GM18526 (cell line): ENCODE results near the gene HOXD10.

Experiments
- POLR2A ChIP-seq: IDR thresholded peaks from 3 replicates; pipeline ENCODE4 v1.6.1; 2011; ENCODE audit not compliant: insufficient read length; ENCODE audit errors: extremely low read depth

HOXD10 gene

GRCh38 chr2:176114930-176115625 is 1.5 kb upstream of the HOXD10 start:
- TF ChIP-seq POLR2A: no peak

DNA sequence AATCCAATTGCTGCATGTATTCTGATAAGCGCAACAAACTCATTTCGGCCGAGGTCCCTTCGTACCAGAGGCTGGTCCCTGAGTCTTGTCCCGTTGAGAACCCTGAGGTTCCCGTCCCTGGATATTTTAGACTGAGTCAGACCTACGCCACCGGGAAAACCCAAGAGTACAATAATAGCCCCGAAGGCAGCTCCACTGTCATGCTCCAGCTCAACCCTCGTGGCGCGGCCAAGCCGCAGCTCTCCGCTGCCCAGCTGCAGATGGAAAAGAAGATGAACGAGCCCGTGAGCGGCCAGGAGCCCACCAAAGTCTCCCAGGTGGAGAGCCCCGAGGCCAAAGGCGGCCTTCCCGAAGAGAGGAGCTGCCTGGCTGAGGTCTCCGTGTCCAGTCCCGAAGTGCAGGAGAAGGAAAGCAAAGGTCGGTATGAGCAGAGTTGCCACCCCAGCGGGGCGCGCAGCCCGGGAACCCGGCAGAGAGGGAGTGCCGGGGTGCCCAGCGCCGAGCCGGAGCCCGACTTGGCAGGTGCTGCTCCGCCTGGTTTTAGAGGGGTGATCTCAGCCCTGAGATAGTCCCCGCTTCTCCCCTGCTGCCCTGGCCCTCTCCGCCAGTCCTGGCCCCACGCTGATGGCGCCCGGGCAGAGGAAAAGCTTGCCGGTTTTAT is 714 bp downstream of the HOXD10 start:
- TF ChIP-seq POLR2A: no peak

GRCh38 chr2:176117823-176118371 is 1.3 kb downstream of the HOXD10 start:
- TF ChIP-seq POLR2A: no peak

DNA sequence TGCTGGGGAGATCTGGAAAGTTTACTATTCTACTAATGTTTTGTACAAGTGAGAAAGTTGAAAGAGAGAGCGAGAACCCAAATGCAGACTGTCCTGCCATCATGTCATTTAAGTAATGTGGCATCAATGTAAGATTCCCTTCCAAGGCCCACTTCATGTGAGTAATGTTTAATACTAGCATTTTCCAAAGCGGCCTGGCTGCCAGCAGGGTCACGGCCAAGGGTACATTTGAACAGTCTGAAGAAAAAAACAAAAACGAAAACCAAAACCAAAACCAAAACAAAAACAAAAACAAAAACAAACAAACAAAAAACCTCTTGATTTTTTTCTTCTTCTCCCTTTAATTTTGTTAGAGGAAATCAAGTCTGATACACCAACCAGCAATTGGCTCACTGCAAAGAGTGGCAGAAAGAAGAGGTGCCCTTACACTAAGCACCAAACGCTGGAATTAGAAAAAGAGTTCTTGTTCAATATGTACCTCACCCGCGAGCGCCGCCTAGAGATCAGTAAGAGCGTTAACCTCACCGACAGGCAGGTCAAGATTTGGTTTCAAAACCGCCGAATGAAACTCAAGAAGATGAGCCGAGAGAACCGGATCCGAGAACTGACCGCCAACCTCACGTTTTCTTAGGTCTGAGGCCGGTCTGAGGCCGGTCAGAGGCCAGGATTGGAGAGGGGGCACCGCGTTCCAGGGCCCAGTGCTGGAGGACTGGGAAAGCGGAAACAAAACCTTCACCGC is 2.2 kb downstream of the HOXD10 start:
- TF ChIP-seq POLR2A: no peak

DNA sequence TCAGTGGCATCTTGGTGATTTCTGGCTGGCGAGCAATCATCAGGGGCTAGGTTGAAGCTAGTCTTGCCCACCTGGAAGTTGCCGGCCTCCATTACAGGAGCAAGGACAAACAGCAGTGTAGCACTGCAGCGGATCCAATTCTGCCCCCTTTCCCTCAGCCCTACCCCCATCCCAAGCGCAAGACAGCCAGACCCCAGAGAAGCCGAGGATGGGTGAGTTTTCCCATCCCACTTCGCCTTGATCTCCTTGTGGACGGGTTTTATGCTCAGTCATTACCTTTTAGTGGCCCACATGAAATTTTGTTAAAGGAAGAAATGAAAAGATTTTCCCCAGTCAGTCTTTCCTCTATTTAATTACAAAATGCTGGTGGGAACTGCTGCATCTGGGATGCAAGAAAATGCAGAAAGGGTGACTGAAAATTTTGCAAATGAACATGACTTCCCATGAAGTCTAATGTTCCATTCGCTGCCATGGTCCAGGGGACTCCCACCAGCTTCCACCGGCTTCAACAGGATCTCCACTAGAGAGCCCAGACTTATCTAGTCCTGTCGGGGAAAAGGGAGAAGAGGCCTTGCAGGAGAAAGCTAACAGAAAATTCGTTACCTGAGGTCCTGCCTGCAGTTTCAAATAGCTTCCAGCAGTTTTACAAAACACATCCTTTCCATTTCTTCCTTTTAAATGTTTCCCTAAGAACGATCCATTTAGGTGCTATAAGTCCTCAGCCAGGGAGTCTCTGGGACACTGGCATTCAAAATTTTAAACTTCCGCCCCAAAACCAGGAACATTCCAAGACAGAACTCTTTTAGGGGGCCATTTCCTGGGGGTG is 4.0 kb downstream of the HOXD10 start:
- no peak for TF ChIP-seq POLR2A

- TF ChIP-seq POLR2A: no peak
Observed at GRCh38 chr2:176121190-176122051, 4.8 kb downstream of the HOXD10 start.

DNA sequence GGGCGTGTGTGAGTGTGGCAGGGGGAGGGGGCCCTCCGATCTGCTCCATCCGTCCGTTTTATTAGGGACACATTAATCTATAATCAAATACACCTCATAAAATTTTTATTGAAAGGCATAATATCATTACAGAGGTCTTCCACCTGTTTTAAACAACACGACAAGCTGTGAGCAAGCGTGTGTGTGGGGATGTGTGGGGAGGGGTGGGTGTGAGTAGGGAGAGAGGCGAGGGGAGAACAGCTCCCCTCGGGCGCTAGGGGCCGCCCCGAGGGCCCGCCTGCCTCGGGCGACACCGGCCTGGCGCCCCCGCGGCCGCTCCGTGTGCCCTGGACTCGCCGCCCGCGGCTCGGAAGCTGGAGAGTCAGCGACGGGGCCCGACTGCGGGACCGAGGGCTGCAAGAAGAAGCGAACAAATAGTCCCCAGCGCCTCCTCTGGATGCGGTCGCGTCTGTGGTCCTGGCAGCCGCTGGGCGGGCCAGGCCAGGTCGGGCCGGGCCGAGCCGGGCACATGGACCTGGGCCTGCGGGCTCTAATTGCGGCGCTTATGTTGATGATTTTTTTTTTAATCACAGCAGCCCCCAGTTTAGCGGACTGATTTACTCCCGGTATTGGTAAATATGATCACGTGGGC is 5.6 kb downstream of the HOXD10 start:
- no peak for TF ChIP-seq POLR2A

GRCh38 chr2:176122683-176123410 is 6.3 kb downstream of the HOXD10 start, which contains the start of gene HOXD9:
HOXD9 (plus strand) TSS chr2:176122719; CDS start chr2:176122769, 50 bp downstream.
- TF ChIP-seq POLR2A: no peak

DNA sequence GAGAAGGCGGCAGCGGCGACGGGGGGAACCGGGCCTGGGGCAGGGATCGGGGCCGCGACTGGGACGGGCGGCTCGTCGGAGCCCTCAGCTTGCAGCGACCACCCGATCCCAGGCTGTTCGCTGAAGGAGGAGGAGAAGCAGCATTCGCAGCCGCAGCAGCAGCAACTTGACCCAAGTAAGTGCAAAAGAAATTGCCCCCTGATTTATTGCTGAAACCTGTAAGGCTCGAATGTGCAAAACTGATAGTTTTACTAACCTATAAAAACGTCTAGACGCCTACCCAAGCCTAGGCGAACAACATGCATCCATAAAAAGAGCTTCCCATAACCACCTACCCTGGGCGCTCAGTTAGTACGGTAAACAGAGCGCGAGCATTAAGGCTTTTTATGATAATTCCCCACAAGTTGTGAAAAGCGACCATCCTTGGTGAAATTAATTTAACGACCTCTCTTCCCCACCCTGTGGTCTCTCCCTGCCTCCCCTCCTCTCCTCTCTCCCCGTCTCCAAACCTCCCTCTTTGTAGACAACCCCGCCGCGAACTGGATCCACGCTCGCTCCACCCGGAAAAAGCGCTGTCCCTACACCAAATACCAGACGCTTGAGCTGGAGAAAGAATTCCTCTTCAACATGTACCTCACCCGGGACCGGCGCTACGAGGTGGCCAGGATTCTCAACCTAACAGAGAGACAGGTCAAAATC is 7.0 kb downstream of the HOXD10 start:
- TF ChIP-seq POLR2A: no peak

DNA sequence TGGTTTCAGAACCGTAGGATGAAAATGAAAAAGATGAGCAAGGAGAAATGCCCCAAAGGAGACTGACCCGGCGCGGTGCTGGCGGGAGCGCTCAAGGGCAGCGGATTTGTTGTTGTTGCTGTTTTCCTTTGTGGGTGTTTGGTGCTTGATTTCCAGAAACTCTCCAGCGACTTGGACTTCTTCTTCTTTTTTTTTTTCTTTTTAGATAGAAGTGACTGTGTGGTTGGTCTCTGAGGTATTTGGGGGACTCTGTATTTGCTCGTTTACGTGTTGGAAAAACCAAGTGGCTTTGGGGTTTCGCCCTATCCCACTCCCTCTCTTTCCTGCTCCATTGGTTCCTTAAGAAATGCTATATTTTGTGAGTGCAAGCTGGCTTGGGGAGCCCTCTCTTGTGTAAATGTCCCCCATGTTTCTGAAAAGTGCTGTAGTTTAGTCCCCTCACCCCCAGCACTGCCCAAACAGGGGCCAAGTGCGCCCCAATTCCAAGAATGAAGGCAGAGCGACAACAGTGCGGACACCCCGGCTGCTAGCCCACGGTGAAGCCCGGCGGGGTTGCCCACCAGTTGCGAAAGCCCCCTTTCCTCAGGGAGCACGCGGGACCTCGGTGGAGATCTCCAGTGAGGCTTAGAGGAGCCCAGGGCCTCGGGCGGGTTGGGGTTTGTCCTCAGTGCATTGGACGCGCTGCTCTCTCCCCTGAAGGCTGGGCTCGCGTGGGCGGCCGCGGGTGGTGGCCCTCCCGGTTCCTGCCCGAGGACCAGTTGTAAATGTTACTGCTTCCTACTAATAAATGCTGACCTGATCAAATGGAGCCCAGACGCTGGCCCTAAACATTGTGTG is 7.8 kb downstream of the HOXD10 start:
- TF ChIP-seq POLR2A: no peak

DNA sequence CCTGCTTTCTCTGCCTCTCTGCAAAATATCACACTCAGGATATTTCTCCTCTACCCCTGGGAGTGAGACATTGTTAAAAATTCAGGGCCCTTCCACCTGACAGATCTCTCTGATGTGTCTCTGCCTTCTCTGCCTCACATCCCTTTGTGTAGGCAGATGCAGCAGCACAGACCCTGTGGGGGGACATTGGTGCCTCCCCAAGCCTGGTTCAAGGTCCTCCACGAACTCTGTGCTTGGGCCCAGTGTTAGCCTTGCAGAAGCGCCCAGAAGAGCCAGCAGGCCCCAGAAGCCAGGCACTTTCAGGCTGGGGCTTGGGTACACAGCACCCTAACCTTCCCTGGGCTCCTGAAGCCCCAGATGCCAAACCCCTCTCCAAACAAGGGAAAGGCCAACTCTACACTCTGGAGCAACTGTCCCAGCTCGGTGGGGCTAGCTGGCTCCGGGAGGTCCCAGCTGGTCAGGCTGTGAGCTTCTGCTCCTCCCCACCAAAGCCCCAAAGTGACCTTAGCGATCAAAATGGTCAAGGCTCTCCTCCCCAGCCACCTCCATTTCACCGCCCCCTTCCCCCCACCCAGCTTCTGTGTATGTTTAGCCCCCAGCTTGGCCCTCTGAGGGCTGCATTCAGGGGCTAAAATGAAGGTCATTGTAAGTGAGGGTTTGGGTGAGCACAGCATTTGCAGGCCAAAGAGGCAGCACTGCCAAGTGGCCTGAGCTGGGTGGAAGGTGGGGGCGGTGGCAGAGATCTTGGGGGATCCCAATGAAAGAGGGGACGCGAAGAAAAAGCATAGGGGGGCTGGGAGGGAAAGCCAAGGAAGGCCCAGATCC is 8.6 kb downstream of the HOXD10 start:
- no peak for TF ChIP-seq POLR2A
